Measurements from ENCODE around the gene LIX1L. TPM values are rescaled to one million over a fixed set of nuclear protein-coding genes. Genes with fewer than 3 reads are reported as not detected.
"Not testable (repeated sequence)": the region's sequence is repeated elsewhere in the genome, so short reads cannot be mapped to it uniquely, and the experiment has no call there.

Gene LIX1L
- total RNA-seq, 1 donor from 2014 or later, result 24.4 TPM

DNA sequence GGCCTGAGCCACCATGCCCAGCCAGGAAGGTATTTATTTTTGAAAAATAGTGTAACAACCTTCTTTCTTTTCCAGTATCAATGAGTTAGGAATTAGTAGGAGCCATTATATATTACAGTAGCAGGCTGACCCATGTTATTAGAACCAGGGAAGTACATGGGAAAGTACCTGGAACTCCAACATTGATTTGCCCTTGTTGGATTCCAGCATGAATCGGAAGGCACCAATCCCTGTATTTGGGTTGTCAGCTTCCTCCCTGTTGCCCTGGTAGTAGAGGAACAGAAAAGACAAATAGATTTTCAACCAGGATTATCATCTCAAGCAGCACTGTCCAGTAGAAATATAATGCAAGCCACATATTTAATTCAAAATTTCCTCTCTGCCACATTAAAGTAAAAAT, 20.4 kb downstream of the LIX1L start:
- no peak for DNase-seq (ENCODE audit: low read depth)

DNA sequence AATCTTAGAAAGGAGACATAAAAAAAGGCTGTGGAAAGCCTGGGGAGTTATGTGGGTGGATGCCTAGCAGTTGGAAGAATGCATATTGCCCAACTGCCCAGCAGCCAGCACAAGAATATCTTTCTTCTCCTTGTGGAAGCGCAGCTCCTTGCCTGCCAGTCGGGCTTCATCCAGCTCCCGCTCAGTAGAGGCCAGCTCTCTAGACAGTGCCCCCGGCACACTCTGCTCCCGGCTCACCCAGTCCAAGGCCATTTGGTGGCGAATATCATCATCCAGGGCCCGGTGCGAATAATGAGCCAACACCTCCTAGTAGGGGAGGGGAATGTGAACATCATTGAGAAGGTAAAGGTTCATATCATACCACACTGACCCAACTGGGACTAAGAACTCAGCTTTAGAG, 21.6 kb downstream of the LIX1L start:
- DNase-seq (ENCODE audit: low read depth), result no peak

DNA sequence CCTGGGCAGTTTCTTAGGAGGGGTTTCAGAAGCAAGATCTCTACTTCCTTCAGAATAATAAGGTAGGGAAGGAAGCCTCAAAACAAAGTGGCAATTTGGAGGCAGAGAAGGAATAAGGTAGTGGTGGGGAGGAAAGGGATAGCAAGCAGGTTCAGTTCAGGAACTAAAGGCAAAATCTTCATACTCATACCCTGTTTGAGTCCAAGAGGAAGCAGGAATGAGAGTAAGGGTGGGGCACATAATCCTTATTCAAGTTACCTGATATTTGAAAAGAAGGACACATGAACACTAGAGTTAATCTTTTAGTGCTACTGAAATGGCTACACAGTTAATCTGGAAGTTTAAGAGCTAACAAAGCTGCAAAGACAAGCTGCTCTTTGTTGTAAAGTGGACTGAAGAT, 22.1 kb downstream of the LIX1L start:
- DNase-seq (ENCODE audit: low read depth), result no peak

DNA sequence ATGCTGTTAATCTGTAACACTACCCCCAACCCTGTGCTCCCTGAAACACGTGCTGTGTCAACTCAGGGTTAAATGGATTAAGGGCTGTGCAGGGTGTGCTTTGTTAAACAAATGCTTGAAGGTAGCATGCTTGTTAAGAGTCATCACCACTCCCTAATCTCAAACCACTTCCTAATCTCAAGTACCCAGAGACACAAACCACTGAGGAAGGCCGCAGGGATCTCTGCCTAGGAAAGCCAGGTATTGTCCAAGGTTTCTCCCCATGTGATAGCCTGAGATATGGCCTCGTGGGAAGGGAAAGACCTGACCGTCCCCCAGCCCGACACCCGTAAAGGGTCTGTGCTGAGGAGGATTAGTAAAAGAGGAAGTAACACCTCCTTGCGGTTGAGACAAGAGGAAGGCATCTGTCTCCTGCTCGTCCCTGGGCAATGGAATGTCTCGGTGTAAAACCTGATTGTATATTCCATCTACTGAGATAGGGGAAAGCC, 25.3 kb downstream of the LIX1L start:
- not testable (repeated sequence) for DNase-seq (ENCODE audit: low read depth)

DNA sequence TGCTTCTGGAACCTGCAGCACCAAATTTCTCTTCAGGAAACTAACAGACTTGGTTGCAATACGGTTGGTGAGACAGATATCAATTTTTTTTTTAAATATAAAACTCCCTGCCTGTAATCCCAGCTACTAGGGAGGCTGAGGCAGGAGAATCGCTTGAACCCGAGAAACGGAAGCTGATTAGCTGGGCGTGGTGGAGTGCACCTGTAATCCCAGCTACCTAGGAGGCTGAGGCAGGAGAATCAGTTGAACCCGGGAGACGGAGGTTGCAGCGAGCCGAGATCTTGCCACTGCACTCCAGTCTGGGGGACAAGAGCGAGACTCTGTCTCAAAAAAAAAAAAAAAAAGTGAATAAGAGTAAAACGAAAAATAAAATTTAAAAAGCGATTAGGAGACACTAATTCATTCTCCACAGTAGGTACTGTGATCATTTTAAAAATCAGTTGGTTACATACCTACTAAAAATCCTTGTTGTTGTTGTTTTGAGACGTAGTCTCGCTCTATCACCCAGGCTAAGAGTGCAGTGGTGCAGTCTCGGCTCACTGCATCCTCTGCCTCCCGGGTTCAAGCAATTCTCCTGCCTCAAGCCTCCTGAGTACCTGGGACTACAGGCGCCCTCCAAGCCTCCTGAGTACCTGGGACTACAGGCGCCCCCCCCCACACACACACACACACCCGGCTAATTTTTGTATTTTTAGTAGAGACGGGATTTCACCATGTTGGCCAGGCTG, 29.7 kb downstream of the LIX1L start:
- no peak for DNase-seq (ENCODE audit: low read depth)

DNA sequence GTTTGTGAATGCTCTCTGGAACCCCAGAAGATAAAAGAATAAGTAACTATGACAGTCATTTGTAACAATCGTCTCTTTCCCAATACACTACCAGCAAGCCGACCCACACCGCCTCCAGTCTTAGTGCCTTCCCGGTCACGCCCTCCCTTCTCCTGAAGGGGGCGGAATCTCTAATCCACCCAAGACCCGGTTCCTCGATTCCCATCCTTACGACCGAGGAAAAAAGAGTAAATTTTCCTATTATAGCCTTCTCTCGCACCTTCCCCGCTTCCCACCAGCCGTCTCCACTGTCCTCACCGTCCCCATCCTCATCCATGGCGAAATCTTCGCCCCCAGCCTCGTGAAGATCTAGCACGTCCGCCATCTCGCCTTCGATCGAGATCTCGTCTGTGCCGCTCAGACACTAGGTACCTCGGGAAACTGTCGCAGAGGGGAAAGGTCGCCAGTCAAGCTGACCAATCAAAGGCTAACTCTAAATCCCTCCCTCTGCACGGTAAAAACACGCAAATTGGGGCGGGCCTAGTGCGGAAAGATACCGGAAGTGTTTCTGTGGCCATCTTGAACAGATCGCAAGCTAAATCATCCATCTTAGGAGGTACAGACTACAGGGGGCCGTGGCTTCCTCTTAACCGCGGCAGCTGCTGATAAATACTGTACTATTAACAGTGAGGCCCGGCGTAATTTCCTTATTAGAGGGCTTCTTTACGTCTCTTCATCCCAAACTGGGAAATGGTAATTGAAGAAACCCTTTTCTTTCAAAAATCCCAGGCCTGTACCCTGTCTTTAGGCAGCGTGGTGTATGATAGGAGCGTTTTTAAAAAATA, 30.5 kb downstream of the LIX1L start, which contains the start of gene RBM8A:
RBM8A (minus strand) TSS at position 422 of the 824 bp plus-strand sequence; CDS start at position 364, 58 bp downstream.
- DNase-seq (ENCODE audit: low read depth), result peak; percentile 99

DNA sequence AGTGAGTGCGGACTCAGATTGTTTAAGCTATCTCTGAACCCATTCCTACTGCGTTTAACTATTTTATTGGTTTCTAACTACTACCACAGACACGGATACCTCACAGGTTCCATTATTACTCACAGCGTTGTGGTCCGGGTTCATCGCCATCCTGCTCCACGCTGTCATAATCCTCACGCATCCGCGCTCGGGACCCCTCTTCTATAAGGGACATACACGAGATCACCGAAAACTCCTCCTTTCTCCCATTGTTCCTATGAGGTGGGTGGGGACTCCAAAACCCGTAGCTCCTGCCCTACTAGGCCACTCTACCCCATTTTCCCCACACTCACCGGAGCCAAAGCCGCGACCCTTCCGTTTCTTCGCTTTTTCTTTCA, 31.1 kb downstream of the LIX1L start:
- no peak for DNase-seq (ENCODE audit: low read depth)

DNA sequence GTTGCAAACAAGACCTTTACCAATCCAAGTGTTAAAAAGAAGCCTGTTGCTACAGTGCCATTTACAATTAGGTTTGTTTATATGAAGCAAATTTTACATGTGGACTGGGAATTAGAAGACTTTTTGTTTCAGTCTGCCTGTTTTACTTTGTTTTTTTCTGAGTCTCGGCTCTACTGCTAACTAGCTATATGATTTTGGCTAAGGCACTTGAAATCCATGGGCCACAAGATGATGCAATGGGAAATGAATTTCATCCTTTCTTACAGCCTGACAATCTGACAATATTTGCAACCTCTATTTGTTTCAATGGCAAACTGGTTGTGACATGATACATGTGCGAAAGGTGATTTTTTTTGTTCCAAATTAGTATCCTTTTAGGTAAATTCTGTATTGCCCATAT, 35.6 kb downstream of the LIX1L start:
- DNase-seq (ENCODE audit: low read depth), result no peak

DNA sequence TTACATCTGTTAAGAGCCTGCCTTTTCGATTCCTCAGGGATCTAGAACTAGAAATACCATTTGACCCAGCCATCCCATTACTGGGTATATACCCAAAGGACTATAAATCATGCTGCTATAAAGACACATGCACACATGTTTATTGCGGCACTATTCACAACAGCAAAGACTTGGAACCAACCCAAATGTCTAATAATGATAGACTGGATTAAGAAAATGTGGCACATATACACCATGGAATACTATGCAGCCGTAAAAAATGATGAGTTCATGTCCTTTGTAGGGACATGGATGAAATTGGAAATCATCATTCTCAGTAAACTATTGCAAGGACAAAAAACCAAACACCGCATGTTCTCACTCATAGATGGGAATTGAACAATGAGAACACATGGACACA, 37.5 kb downstream of the LIX1L start:
- DNase-seq (ENCODE audit: low read depth), result not testable (repeated sequence)

DNA sequence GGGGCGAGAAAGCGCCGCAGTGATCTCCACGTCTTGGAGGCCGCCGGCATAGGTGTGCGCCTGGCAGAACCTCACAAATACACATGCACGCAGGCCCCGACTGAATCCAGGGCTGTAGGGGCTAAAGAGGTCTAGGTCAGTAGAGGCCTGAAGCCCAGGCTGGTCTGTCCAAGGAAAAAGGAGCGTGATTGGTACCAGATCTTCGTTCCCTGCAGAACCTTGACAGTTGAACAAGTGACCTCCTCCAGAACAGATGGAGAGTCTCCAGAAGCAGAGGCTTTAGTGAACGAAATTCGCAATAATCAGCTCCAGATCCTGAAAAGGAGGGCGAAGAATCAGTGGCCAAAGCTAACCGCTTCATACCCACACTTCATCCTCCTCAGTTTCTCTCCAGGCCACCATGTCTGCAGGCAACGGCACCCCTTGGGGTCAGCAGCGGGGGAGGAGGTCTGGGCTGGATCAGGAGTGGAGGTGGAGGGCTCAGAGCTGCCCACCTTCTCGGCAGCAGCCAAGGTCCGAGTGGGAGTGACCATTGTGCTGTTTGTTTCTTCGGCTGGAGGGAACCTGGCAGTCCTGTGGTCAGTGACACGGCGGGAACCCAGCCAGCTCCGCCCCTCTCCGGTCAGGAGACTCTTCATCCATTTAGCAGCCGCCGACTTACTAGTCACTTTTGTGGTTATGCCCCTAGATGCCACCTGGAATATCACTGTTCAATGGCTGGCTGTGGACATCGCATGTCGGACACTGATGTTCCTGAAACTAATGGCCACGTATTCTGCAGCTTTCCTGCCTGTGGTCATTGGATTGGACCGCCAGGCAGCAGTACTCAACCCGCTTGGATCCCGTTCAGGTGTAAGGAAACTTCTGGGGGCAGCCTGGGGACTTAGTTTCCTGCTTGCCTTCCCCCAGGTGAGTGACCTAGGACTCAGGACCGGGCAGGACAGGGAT, 38.6 kb downstream of the LIX1L start:
- DNase-seq (ENCODE audit: low read depth), result peak; percentile 57

DNA sequence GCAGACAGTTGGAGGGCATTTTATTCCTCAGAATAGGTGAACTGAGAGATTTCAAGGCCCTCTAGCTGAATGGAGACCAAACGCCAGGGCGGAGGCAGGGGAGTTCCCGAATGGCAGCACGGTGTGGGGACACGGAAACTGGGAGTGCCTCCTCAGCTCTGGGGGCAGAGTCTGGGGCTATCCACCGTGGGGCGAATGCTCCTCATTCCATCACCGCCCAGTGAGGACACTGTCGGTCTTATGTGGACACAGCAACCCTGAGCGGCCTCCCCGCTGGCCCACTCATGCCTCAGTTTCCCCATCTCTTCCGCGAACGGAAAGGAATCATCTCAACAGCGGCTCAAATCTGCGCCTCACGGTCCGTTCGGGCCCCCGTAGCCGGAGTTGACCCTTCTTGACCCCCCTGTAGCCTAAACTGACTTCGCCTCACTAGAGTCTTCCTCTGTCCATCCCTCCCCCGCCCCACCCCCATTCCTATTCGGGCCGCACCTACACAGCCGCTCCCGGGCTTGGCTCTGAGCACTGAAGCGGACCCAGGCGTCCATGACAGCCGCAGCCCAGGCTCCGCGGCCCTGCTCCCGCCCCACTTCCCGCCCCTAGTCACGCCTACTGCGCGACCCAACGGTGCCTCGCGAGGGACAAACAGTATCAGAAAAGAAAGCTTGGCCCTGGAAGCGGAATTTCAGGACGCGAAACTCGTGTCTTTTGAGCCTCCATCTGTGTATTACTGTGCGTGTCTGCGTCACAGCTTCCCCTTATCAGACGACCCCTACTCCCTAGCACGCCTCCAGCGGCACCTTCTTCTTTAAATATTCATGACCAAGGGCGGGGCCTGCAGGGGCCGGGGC, 39.4 kb downstream of the LIX1L start, which contains the start of gene PEX11B:
PEX11B (minus strand) TSS at position 574 of the 848 bp plus-strand sequence; CDS start at position 545, 29 bp downstream.
- DNase-seq (ENCODE audit: low read depth), result peak; percentile 92

DNA sequence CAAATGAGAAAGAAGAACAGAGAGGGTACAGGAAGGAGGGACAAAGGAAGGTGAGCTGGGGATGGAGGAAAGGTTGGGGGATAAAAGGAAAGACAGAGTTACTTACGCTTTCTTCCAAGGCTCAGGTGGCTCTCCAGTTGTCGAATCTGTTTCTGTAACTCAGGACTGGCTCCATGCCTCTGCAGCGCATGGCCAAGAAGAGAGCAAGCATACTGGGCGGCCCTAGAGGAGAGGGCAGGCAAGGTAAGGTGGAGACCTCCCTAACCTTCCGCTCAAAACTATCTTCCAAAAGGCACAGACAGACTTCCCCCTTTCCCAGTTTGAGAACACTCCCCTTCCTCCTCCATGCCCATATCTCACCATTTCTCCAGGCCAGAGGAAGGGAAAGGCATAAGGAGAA, 40.2 kb downstream of the LIX1L start:
- no peak for DNase-seq (ENCODE audit: low read depth)

DNA sequence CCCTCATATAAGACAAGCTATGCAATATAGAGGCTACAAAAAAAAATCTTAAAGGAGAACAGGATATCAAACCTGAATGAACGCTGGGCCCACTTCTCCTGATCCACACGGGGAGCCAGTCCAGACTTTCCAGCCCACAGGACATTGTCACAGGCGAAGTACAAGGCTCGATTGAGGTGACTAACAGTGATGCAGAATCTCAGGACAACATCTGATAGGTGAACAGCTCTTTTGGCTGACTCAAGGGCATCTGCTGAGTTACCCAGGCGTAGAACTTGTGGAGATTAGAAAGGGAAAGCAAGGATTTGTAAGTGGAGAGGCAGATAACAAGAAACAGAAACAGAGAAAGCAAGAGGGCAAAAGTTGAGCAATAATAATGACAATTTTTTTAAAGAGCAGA, 41.1 kb downstream of the LIX1L start:
- DNase-seq (ENCODE audit: low read depth), result no peak

DNA sequence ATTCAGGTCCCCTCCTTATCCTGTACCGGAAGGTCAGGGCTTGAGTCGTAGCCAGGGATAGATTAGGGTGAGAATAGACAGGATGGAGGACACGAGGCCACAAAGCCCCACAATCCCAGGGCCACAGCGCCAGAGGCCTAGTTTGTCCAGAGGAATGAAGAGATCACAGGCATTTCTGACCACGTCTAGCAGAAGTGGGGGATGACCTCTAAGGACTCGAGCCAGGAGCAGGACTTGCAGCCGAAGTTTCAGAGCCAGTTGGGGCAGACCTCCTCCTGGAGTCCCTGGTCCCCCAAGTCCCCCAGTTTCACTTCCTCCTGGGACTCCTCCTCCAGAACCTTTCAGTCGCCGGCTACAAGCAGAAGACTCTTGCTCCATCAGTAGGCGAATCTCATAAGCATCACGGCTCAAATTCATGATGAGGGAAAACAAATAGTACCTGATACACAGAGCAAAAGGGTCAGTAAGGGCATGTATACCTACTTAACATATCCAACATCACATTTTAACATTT, 45.6 kb downstream of the LIX1L start:
- DNase-seq (ENCODE audit: low read depth), result no peak

DNA sequence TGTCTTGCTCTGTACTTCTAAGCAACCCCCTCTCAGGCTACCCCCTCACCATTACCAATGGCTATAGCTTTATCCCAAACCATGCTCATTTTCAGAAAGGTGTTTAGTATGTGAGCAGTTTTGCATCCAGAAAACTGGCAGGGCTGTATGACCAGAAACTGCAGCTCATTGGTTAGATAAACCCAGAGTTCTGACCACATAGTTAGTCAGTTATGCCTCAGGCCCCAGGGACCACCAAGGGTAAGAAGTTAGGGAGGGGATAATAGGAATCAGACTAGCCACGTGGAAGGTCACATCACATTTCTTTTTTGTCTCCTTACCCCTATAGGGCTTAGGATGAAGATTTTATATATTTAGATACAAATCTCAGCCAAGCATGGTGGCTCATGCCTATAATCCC, 49.2 kb downstream of the LIX1L start:
- peak; percentile 52 for DNase-seq (ENCODE audit: low read depth)

DNA sequence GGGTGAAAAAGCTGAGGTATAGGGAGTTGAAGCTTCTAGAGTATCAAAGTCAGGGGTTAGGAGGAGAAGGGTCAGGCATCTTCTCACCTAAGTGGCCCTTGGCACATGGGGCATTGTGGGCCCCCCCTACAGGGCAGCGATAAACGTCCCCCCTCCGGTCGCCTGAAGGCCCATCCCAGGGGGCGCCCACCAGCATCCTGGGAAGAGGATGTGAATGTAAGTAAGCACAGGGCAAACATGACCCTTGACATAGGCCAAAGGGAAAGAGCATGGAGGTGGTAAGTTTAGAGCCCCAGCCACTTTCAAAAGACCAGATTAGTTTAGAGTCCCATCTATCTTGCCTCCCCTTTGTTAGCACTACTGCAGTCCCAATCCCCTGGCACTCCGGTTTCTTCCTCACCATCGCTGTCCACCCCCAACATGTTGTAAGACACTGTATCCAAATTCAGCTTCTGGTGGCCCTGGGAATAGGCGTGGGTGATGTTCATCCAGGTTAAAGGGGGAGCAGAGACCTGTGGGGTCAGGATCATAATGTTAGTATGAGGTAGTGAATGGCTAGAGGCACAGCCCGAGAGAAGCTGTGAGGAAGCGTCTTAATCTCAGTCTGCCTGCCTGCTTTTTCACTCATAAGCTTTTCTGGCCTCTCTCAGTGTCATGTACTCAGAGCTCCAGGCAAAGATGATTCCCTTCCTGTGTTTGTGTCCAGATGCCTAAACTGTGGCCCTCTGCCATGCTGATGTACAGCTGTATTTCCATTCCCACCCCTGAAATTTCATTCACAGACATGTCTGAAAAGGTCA, 50.7 kb downstream of the LIX1L start:
- DNase-seq (ENCODE audit: low read depth), result no peak

DNA sequence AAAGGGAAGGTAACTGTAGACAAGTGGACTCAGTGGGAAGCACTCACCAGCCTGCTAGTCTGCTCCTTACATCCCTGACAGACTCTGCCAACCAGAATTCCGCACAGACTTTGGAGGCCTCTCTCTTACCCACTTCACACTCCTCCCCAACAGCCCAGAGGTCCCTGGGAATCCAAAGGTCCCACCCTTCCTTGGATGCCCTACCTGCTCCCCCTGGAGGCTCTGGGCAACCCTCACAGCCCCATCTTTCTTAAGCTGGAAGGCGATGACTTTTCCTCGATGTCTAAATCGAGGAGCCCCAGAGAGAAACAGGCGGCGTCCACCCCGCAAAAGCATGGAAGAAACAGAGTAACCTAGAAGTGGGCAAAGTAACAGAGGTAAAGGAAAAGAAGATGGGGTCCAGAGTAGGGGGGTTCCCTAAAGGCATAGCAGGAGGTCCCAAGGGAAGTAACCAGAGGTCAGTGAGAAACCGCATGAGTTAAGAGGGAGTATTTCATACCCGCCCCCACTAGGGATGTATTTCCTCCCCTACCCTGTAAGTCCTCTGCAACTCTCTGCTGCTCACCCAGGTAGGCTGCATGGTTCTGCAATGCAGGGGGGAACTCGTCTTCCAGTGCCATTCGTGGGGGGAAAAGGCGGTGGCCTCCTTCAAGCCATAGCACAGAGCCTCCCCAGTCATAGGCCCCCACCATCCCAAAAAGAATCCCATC, 56.4 kb downstream of the LIX1L start:
- DNase-seq (ENCODE audit: low read depth), result no peak

DNA sequence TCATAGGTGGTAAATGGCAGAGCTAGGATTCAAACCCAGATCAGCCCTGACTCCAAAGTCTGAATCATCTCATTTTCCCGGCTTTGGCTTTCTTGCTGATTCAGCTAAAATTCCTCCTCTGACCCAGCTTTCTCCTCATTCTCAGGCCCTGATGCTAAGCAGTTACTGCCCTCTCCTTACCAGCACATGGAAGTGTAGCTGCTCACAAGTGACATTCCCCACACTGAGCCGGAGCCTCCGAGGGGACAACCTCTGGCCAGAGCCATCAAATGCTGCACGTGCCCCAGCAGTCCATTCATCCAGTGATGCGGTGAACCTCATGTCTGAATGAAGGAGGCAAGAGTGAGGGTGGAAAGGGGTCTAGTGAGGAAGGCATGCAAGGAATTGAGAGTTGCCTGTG, 59.1 kb downstream of the LIX1L start:
- no peak for DNase-seq (ENCODE audit: low read depth)
